SU-DHL-6 (cell line): ENCODE data around the gene KLF15.

Experiments
- EZH2phosphoT487 ChIP-seq: fragments of 200-600 bp; sonication (generic), shearing (Covaris generic); conservative IDR thresholded peaks from 2 replicates; pipeline ENCODE4 v1.6.1; 2018; ENCODE audit warnings: mild to moderate bottlenecking, antibody characterized with exemption, low read length, moderate library complexity, mixed read lengths
- TF ChIP-seq, protein P1 (sequence below): fragments of 200-600 bp; sonication (generic); IDR thresholded peaks from one replicate; pipeline ENCODE4 v1.5.1; 2017; ENCODE audit warnings: antibody characterized with exemption, mild to moderate bottlenecking, low read length, moderate library complexity; ENCODE audit not compliant: insufficient read depth, poor library complexity, severe bottlenecking

DNA sequence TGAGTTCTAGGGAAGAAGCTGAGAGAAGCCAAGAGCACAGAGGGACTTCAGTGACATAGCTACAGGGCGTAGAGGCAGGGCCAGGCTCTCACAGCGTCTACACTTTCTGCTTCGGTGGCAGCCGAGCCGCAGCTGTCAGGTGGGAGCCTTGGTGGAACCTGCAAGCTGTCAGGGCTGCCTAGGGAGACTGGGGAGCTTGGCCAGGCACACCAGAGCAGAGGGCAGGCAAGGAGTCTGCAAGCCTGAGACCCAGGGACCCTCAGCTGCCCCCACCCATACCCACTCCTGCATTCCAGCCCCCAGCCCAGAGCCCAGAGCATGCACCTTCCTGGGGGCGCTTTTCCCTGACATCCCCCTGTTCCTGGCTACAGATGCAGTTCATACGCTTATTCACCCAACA is 13.4 kb upstream of the KLF15 start:
- TF ChIP-seq, protein P1, sequence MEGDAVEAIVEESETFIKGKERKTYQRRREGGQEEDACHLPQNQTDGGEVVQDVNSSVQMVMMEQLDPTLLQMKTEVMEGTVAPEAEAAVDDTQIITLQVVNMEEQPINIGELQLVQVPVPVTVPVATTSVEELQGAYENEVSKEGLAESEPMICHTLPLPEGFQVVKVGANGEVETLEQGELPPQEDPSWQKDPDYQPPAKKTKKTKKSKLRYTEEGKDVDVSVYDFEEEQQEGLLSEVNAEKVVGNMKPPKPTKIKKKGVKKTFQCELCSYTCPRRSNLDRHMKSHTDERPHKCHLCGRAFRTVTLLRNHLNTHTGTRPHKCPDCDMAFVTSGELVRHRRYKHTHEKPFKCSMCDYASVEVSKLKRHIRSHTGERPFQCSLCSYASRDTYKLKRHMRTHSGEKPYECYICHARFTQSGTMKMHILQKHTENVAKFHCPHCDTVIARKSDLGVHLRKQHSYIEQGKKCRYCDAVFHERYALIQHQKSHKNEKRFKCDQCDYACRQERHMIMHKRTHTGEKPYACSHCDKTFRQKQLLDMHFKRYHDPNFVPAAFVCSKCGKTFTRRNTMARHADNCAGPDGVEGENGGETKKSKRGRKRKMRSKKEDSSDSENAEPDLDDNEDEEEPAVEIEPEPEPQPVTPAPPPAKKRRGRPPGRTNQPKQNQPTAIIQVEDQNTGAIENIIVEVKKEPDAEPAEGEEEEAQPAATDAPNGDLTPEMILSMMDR: no peak
- no peak for TF ChIP-seq EZH2phosphoT487
